ENCODE results near the gene RBM41. TPM values are rescaled to one million over a fixed set of nuclear protein-coding genes. Genes with fewer than 3 reads are reported as not detected.

The RBM41 gene
- total RNA-seq, 2 donors from 2014 or later = 10.1 to 11.2 TPM

DNA sequence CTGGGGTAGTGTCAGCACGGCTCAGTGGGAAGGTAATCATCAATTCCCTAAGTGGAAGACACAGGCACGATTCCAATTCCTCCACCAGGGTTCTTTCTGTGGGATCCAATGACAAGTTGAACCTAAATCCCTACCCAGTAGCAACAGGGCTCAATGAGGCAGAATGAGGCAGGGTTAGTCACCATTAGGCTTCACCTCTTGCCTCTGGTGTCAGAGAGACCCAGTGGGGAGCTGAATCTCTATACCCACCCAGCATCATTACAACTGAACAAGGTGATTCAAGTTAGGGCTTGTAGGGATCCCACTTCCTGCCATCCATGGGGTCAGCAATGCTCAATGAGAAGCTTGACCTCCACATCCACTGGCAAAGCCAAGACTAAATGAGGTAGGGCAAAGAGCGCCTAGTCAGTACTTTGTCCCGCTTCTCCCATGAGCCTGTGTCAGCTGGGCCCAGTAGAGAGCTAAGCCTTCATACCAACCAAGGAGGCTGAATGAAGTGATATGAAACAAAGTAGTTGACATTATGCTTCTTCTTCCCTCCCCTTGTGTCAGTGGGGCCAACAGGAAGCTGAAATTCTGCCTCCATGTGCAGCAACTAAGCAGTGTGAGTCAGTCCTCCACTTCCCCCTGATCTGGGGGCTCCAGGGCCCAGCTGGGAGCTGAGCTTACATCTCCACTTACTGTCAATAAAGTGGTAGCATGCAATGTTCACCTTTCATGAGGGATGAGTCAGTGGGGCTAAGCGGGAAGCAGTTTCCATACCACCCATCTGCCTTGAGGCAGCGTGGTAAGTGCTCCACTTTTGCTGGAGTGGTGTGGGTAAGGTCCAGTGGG lies 36.4 kb upstream of the RBM41 start:
- no peaks in the 10 kb centered on the region for H3K36me3 ChIP-seq (replicated peaks in 1 of 2; ENCODE audit: insufficient read depth in 1 of 2, low read depth in 2 of 2)
- no peak overlapping the region for H3K27ac ChIP-seq
- WGBS, 2 donors = 80 to 94% methylated on average over 3 to 6 of the region's 6 CpGs
- no peaks in the 10 kb centered on the region for H3K9me3 ChIP-seq
- no peak overlapping the region for H3K4me3 ChIP-seq
- intact Hi-C loops (cut with DNase I) = no loop called here
- ATAC-seq (no peak), DNase-seq (no peak)
- no peaks in the 10 kb centered on the region for H3K27me3 ChIP-seq
- TF ChIP-seq POLR2A (IDR thresholded peaks at IDR 0.05) (no peak), CTCF (IDR thresholded peaks at IDR 0.05) (no peak)
- no peaks in the 10 kb centered on the region for H3K4me1 ChIP-seq

GRCh38 chrX:107153005-107153404 lies 34.4 kb upstream of the RBM41 start:
- no peak for DNase-seq
- intact Hi-C loops (cut with DNase I) = no loop called here
- H3K9me3 ChIP-seq = no peaks in the 10 kb centered on the region
- H3K27me3 ChIP-seq = no peaks in the 10 kb centered on the region
- WGBS, 2 donors = 89 to 90% methylated on average over 5 of the region's 5 CpGs
- H3K36me3 ChIP-seq (replicated peaks in 1 of 2; ENCODE audit: insufficient read depth in 1 of 2, low read depth in 2 of 2) = no peaks in the 10 kb centered on the region
- no peak overlapping the region for H3K4me3 ChIP-seq
- ATAC-seq = no peak
- no peak overlapping the region for H3K27ac ChIP-seq
- TF ChIP-seq POLR2A (IDR thresholded peaks at IDR 0.05) (no peak), CTCF (IDR thresholded peaks at IDR 0.05) (no peak)
- H3K4me1 ChIP-seq = no peaks in the 10 kb centered on the region

DNA sequence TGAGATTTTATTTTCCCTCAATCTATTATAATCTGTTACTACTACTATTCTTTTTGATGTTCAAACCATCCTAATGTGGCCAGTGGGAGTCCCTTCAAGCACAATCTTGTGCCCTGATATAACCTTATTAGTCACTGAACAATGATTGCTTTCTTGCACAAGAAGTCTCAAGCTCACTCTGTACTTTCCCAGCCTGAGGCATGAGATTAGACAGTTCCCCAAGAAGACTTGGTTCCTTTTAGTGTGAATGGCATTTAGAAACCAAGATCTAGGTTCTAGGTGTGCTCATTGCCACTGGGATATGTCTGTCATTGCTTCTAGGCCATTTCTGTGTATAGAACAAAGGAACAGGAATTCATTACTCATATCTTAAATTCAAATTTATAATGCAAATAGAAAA lies 28.0 kb upstream of the RBM41 start:
- H3K4me1 ChIP-seq = no peaks in the 10 kb centered on the region
- H3K36me3 ChIP-seq (replicated peaks in 1 of 2; ENCODE audit: insufficient read depth in 1 of 2, low read depth in 2 of 2) = no peaks in the 10 kb centered on the region
- H3K27me3 ChIP-seq = no peaks in the 10 kb centered on the region
- ATAC-seq = no peak
- H3K27ac ChIP-seq = no peak overlapping the region
- H3K4me3 ChIP-seq = no peak overlapping the region
- no peaks in the 10 kb centered on the region for H3K9me3 ChIP-seq
- TF ChIP-seq POLR2A (IDR thresholded peaks at IDR 0.05) = no peak
- TF ChIP-seq CTCF (IDR thresholded peaks at IDR 0.05) = no peak
- no peak for DNase-seq
- intact Hi-C loops (cut with DNase I) = no loop called here

DNA sequence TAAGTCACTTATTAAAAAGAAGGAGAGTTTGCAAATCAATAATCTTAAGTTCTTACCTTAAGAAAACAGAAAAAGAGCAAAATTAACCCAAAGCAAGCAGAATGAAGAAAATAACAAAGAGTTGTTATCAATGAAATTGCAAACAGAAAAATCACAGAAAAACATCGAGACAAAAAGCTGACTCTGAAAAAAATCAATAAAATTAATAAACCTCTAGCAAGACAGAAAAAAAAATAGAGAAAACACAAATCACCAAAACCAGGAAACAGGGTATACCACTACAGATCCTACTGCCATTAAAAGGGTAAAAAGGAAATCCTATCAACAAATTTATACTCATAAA lies 17.3 kb upstream of the RBM41 start:
- Histone ChIP-seq H3K4me1 (no peaks in the 10 kb centered on the region), H3K27me3 (no peaks in the 10 kb centered on the region), H3K9me3 (no peaks in the 10 kb centered on the region), H3K27ac (no peak overlapping the region), H3K36me3 (replicated peaks in 1 of 2; ENCODE audit: insufficient read depth in 1 of 2, low read depth in 2 of 2) (no peaks in the 10 kb centered on the region), H3K4me3 (no peak overlapping the region)
- TF ChIP-seq CTCF (IDR thresholded peaks at IDR 0.05) = no peak
- no peak for TF ChIP-seq POLR2A (IDR thresholded peaks at IDR 0.05)
- ATAC-seq = no peak
- whole genome bisulfite sequencing, 2 donors = 40 to 50% methylated on average over 1 of the region's 1 CpG
- no peak for DNase-seq
- intact Hi-C loops (cut with DNase I) = no loop called here
